Neural cell (in vitro differentiated cells): ENCODE results near the gene CEP128.
A peak's percentile ranks its signal among the peaks of the same experiment; 100 is the strongest.

Source experiments
- CTCF ChIP-seq: fragments of 450-650 bp; IDR thresholded peaks from 2 replicates; pipeline ENCODE4 v1.5.1; 2014; ENCODE audit warnings: antibody characterized with exemption, mild to moderate bottlenecking, moderate library complexity; ENCODE audit not compliant: poor library complexity, severe bottlenecking
- EP300 ChIP-seq: fragments of 450-650 bp; conservative IDR thresholded peaks from 2 replicates; pipeline ENCODE4 v1.6.1; 2014; ENCODE audit warnings: antibody characterized with exemption, mild to moderate bottlenecking, moderate library complexity; ENCODE audit not compliant: poor library complexity, severe bottlenecking
- EZH2 ChIP-seq: fragments of 200-600, 300-800 bp; shearing (Covaris generic), sonication (generic); IDR thresholded peaks from 2 replicates; pipeline ENCODE4 v1.6.1; 2014; ENCODE audit warnings: antibody characterized with exemption, low read length, borderline replicate concordance, mild to moderate bottlenecking; ENCODE audit not compliant: insufficient read depth, poor library complexity, severe bottlenecking
- POLR2AphosphoS5 ChIP-seq: IDR thresholded peaks from 2 replicates; pipeline ENCODE4 v1.6.1; 2012
- SMC3 ChIP-seq: fragments of 450-650 bp; conservative IDR thresholded peaks from 2 replicates; pipeline ENCODE4 v1.6.1; 2014; ENCODE audit warnings: antibody characterized with exemption, mild to moderate bottlenecking, moderate library complexity; ENCODE audit not compliant: poor library complexity

DNA sequence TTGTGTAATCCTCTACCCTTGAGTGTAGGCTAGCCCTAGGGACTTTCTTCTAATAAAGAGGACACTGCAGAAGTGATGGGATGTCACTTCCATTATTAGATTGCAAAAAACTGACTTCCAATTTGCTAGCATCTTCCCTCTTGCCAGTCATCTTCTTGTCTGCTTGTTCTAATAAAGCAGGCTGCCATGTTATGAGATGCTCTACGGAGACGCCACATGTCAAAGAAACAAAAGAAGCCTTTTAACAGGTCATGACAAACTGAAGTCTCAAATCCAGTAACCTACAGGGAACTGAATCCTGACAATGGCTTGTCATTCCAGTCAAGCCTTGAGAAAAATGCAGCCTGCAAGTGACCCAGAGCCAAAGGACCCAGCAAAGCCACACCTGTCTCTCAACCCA lies 76.0 kb downstream of the CEP128 start:
- TF ChIP-seq CTCF (no peak), EZH2 (no peak), POLR2AphosphoS5 (peak; percentile 69), EP300 (peak; percentile 97), SMC3 (no peak)
